GM21390 (cell line): ENCODE results near the gene U2AF1L4.
"Not testable (repeated sequence)": the region's sequence is repeated elsewhere in the genome, so short reads cannot be mapped to it uniquely, and the experiment has no call there.

ENCODE experiments used
- ATAC-seq: cut with Tn5 transposase; IDR thresholded peaks from one replicate; pipeline ENCODE4 v1.9.1; 2021; ENCODE audit not compliant: unreplicated experiment

U2AF1L4 gene

DNA sequence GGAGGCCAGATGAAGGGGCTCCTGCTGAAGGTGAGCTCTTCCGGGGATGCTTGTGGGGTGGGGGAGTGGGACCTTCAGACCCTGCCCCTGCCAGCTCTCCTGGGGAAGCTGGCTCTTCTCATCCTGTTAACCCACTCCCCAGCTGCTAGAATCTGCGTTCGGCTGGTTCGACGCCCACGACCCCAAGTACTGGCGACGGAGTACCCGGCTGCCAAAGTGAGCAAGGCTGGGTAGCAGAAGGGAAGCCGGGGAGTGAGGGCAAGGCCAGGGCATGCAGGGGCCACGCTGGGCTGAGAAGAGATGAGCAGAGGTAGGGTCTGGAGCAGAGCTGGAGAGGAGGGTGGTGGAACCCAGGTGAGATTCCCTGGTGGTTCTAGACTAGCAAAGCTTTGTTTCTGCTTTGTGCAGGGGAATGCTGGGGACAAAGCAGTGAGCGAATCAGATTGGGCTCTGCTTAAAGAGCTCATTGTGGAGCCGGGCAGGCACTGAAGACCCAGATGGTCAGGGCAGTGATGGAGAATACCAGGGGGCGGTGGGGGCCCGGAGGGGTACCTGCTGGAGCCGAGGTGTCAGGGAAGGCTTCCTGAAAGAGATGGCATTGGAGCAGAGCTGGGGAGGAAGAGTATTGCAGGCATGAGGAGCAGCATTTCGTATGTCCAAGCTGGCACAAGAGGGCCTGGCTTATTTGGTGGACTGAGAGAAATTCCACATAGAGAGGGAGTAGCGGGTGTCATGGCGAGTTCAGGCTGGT lies 17.1 kb downstream of the U2AF1L4 start:
- no peak for ATAC-seq

GRCh38 chr19:35727053-35727955 lies 17.9 kb downstream of the U2AF1L4 start:
- no peak for ATAC-seq

DNA sequence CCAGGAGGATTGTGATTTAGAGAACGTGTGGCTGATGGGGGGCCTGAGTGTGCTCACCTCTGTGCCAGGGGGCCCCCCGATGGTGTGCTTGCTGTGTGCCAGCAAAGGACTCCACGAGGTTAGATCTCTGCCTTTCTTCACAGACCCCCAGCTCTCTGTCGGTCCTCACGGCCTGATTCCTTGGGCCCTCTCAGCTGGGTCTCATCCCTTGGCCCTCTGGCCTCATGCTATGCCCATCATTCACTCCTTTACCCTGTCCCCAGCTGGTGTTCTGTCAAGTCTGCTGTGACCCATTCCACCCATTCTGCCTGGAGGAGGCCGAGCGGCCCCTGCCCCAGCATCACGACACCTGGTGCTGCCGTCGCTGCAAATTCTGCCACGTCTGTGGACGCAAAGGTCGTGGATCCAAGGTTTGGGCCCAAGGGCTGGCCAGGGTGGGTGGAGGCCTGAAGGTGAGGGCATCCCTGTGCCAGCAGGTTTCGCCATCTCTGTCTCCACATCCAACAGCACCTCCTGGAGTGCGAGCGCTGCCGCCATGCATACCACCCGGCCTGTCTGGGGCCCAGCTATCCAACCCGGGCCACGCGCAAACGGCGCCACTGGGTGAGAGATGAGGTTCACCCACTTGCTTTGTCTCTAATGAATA lies 19.9 kb downstream of the U2AF1L4 start:
- no peak for ATAC-seq

DNA sequence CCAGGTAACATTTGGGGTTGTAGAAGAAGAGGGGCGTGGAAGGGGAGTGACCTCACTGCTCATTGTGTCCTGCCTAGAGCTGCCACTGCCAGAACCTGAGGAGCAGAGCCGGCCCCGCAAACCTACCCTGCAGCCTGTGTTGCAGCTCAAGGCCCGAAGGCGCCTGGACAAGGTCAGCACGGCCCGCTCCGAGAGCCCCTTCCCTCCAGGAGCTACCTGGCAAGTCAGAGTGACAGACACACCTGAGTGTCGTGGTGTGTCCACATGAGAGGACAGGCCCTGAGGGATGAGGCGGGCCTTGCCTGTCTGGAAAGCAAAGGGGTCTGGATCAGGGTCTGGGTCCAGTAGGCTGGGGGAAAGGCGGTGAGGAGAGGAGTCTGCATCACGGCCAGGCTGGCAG lies 20.7 kb downstream of the U2AF1L4 start:
- ATAC-seq: no peak

DNA sequence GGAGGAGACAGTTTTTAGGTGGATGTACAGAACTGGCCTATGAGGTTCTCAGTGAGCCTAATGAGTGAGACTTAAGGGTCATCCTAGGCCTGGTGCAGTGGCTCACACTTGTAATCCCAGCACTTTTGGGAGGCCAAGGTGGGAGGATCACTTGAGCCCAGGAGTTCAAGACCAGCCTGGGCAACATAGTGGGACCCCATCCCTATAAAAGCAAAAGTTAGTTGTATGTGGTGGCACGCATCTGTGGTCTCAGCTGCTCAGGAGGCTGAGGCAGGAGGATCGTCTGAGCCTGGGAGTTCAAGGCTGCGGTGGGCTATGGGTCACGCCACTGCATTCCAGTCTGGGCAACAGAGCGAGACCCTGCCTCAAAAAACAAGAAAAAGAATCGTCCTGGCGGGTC lies 21.1 kb downstream of the U2AF1L4 start:
- ATAC-seq: not testable (repeated sequence)

GRCh38 chr19:35723671-35724070 lies 21.5 kb downstream of the U2AF1L4 start:
- no peak for ATAC-seq

DNA sequence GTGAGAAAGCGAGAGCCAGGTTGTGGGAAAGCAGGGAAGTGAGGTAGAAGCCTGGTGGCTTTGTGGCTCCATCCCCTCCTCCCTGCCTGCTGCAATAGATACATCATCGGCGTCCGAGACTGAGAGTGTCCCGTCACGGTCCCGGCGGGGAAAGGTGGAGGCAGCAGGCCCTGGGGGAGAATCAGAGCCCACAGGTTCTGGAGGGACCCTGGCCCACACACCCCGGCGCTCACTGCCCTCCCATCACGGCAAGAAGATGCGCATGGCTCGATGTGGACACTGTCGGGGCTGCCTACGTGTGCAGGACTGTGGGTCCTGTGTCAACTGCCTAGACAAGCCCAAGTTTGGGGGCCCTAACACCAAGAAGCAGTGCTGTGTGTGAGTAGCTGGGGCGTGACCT lies 22.3 kb downstream of the U2AF1L4 start:
- no peak for ATAC-seq

- no peak for ATAC-seq
These were observed 22.8 kb downstream of the U2AF1L4 start for GRCh38 chr19:35722461-35722860.

GRCh38 chr19:35721374-35721773 lies 23.8 kb downstream of the U2AF1L4 start:
- no peak for ATAC-seq

GRCh38 chr19:35720648-35721047 lies 24.6 kb downstream of the U2AF1L4 start:
- no peak for ATAC-seq

DNA sequence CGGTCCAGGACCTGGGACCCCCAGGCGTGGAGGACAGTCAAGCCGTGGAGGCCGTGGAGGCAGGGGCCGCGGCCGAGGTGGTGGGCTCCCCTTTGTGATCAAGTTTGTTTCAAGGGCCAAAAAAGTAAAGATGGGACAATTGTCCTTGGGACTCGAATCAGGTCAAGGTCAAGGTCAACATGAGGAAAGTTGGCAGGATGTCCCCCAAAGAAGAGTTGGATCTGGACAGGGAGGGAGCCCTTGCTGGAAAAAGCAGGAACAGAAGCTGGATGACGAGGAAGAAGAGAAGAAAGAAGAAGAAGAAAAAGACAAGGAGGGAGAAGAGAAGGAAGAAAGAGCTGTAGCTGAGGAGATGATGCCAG lies 25.1 kb downstream of the U2AF1L4 start:
- ATAC-seq: no peak

- ATAC-seq: no peak
These were observed 25.6 kb downstream of the U2AF1L4 start for GRCh38 chr19:35719402-35720162.

GRCh38 chr19:35718345-35719041 lies 26.7 kb downstream of the U2AF1L4 start:
- ATAC-seq: no peak

DNA sequence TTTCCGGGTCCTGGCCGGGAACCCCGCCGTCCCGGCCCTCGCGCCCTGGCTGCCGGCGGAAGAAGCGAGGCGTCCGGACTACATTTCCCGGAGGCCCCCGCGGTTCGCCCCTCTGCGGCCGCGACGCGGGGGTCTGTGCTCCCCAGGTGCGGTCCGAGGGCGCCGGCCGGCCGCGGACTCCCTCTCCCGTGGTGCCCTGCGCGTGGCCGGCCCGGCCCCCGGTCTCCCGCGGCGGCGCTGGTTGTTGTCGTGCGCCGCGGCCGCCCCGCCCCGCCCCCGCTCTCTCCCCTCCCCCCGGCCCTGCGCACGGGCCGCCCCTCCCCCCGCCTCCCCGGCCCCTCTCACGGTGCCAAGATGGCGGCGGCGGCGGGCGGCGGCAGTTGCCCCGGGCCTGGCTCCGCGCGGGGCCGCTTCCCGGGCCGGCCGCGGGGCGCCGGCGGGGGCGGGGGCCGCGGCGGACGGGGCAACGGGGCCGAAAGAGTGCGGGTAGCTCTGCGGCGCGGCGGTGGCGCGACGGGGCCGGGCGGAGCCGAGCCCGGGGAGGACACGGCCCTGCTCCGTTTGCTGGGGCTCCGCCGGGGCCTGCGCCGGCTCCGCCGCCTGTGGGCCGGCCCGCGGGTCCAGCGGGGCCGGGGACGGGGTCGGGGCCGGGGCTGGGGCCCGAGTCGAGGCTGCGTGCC lies 27.4 kb downstream of the U2AF1L4 start, which contains the start of gene KMT2B:
Gene KMT2B (plus strand): TSS at position 339 of the 680 bp plus-strand sequence. CDS start 16 bp downstream, at position 355.
- no peak for ATAC-seq

GRCh38 chr19:35716801-35717664 lies 28.2 kb downstream of the U2AF1L4 start:
- peak; percentile 55 for ATAC-seq

DNA sequence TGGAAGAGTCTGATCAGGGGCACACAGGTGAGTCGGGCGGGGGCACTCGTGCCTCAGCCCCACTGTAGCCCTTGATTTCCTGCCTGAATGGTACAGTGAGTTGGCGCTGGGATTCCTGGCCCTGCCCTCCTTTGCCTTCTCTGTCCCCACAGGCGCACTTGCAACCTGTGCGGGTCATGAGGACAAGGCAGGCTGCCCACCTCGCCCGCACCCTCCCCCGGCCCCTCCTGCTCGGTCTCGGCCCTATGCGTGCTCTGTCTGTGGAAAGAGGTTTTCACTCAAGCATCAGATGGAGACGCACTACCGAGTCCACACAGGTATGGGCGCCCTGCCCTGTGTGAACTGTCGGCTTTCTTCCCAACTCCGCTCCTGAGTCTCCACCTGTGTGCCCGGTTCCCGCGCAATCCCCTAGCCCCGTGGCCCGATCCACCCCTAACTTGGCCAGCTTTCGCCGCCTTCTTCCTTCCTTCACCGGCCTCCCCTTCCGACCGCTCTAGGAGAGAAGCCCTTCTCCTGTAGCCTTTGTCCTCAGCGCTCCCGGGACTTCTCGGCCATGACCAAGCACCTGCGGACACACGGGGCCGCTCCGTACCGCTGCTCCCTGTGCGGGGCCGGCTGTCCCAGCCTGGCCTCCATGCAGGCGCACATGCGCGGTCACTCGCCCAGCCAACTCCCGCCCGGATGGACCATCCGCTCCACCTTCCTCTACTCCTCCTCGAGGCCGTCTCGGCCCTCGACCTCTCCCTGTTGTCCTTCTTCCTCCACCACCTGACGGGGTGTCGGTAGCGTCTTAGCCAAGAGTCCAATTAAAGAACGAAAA lies 29.0 kb downstream of the U2AF1L4 start:
- ATAC-seq: no peak

GRCh38 chr19:35715355-35715809 lies 29.8 kb downstream of the U2AF1L4 start:
- ATAC-seq: no peak
